NCI-H1048 (cell line): ENCODE results near the gene FMNL1.

ENCODE experiments used
- DNase-seq: peaks from one replicate; lab custom pipeline; 2025; lab: John Stamatoyannopoulos, UW

The FMNL1 gene

GRCh38 chr17:45284176-45285140 is 62.8 kb downstream of the FMNL1 start:
- no peak for DNase-seq

DNA sequence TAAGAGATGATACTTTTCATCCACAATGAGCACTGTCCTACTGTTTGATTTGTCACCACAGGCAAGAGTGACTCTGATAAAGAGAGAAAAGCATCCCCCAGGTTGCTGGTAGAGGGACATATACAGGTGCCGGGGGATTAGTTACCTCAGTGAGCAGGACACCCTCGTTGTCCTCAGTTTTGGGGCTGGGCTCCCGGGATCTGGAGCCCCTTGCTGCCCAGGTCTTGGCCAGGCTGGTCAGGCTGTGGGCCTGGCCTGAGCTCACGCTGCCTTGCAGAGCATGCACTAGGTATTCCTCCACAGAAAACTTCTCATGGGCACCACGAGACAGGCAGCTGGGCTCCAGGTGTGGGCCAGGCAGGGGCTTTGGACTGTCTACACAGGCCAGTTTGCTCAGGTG is 64.6 kb downstream of the FMNL1 start:
- DNase-seq = no peak

DNA sequence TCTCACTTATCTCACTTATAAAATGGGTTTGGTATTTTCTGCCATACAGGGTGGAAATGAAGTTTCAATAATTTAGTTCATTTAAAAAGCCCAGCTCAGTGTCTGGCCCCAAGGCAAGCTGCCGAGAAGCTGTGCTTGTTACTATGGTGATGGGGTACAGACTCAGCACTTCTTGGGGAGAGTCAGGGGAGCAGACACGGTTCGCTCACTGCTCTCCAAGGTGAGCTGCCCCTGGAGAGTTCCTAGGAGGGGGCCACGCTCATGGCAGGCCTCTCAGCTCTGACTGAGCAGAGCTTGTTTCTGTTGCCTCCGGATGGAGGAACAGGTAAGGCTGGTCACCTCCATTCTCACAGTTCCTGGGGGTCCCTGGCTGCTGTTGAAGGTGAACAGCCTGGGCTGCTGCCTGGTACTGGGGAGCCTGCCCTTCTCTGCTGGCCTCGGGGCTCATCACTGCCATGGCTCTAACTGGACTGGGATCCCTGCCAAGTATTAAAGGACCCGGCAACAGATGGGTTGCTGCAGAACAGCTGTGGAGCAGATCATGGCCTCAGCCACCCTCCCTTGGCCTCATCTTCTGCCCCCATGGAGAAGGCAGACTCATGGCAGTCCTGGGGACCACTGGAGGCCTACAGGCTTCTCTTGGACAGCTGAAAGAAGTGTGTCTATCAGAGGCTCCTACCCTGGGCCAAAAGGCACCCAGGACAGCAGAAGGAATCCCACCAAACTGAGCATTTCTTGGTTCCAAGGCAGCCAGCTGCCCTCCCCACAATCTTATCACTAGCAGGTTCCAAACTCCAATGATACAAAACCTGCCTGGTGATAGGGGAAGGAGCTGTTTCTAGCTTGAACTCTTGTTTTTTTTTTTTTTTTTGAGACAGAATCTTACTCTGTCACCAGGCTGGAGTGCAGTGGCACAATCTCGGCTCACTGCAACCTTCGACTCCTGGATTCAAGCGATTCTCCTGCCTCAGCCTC is 66.1 kb downstream of the FMNL1 start:
- no peak for DNase-seq

DNA sequence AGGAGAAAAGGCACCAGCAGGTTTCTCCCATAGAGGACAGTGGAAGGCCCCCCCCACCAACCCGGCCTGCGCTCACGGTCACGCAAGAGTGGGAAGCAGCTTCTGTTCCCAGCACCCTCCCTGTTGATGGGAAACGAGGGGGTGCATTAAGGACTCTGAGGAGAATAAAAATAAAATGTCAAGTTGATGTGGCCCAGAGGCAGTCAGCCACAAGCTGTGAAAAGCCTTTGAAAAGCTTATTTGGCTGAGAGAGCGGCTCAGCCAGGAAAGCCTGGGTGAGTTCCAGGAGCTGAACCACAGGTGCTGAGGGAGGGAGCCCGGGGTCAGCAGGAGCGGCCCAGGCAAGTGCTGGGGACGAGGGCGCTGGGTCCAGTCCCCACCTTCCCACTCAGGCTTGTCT is 67.1 kb downstream of the FMNL1 start:
- no peak for DNase-seq

DNA sequence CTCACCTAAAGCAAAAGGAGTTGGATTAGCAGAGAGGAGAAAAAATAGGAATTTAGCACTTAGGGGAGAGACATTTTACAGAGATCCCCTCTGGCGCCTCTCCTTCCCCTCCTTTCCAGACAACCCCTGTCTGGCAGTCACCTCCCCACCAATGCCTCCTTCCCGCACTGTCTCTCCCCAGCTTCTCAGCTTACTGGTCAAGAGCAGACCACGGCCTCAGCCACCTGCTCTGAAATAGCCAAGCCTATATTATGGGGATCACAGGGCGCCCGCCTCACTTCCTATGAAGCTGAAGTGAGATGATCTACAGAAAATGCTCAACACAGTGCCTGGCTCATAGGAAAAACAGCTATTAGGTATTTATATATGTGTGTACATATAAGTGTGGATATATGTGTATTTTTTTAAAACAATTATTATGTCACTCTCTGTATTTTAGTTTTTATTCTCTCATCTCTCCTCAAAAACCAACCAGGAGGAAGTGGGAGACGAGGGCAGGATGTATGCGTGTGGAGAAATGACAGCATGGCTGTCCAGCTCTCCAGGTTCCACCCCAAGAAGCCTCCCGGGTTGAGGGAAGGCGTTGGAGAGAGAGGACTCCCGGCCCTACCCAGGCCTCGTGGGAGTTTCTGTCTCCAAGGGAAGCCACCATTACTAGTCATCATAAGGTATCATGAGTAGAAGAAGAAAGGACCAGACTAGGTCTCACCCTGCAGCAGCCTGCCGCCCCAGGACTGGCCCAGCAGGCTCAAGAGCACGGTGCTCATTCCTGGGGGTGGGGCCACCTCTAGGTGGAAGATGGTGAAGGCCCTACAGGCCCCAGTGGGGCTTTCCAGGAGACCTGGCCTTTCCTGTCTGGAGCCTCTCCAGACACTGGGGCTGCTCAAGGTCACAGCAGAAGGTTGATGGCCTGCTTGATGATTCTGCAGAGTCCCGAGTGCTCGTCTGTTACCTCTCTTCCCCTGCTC is 67.9 kb downstream of the FMNL1 start:
- no peak for DNase-seq

- DNase-seq = no peak
Measured at GRCh38 chr17:45290269-45290765, 68.6 kb downstream of the FMNL1 start.

GRCh38 chr17:45291171-45291805 is 69.6 kb downstream of the FMNL1 start:
- no peak for DNase-seq

GRCh38 chr17:45292696-45293412 is 71.2 kb downstream of the FMNL1 start:
- DNase-seq = no peak

DNA sequence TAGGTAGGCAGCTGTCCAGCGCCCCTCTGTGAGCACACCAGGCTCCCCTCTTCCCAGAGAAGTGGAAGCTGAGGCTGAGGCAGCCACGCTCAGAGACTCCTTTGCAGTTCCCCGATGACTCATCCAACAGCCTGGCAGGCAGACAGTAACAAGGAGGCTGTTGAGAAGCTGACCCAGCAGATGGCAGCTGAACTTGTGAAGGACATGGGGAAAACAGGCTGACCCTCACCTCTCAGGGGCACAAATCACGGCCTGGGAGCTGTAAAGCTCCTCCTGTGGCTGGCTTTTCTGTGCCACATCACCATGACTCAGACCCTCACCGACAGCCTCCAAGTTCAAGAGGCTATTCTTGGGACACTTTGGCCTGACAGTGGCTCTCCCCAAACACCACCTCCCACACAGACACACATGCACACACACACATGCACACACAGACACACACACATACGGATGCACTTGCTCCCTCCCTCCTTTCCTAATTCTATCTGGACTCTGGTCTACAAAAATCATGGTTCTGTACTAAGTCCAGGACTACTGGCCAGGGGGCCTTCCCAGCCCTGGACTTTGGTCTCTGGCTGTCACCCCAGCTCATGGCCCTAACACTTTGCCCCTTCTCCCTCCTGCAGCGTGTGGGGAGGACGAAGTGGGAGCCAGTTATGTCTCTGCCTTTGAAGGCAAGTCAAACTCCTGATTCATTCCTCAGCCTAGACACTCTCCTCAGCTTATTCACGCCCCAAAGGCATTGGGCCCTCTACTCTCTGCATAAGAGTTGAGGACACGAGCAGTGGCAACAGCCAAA is 71.9 kb downstream of the FMNL1 start:
- DNase-seq = no peak

GRCh38 chr17:45294506-45294905 is 72.8 kb downstream of the FMNL1 start:
- DNase-seq = no peak

- no peak for DNase-seq
Measured at GRCh38 chr17:45296003-45296832, 74.5 kb downstream of the FMNL1 start.

DNA sequence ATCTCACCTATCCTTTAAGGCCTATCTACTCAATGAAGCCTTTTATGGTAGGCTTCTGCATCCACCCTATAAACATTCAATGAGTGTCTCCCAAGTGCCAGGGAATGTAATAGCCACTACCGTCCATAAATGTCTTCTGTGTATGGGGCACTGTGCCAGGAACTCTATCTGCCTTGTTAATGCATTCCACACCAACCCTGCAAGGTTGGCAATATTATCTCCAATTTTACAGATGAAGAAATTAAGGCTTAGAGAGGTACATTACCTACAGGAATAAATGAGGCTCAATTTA is 75.1 kb downstream of the FMNL1 start:
- DNase-seq = no peak
